GM21528 (cell line): ENCODE measurements around the gene NAV3.

Source experiments
- ATAC-seq: cut with Tn5 transposase; IDR thresholded peaks from one replicate; pipeline ENCODE4 v1.9.1; 2021; ENCODE audit warnings: mild to moderate bottlenecking, moderate library complexity; ENCODE audit not compliant: unreplicated experiment, low FRiP score

NAV3 gene

DNA sequence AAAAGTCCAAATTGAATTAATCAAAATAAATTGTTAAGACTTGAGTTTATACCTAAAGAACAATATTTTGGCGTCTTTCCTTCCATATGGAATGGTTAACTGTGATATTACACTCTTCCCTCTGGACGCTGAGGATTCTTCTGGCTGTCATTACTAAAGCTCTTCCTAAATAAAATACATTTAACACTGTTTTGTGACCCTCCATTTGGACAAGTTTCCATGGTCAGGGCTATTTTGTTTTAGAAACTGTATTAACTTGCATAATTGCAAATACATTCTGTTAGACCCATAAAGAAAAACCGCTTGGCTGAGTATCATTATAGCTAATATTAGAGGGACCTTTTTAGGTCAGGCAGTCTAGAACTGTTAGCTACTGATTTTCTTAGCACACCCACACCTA is 87.4 kb downstream of the NAV3 start:
- ATAC-seq, result no peak

DNA sequence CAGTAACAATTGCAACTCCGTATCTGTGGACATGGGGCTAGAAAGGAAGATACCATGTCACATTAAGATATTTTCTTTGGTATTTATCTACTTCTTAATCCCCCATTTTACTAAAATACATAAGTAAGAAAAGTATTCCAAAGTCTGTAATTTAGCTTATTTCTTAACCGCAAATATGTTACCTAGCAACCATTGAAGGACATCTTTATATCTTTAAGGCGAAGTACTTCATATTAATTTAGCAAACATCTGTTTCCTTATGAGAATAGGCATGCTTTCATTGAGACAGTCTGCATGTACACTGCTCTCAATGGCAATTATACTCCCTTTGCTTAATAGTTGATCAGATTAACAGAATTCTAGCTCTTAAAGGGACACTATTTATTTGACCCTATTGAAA is 88.8 kb downstream of the NAV3 start:
- ATAC-seq, result no peak

DNA sequence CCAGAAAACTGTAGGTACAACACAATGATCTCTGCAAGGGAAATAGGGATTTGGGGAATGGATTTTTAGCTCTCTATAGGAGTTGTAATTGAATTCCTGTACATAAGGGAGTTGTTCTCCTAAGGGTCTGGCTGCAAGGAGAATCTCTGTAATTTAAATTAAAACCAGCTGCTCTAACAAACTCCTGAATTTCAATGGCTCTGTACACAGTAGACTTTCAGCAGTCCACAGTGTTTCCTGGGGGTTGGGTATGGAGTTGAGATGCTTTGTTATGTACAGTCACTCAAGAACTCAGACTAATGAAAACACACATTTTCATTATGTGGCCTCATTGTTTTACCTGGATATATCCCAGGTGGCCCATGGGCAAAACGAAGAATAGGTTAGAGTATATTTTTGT is 93.2 kb downstream of the NAV3 start:
- no peak for ATAC-seq

DNA sequence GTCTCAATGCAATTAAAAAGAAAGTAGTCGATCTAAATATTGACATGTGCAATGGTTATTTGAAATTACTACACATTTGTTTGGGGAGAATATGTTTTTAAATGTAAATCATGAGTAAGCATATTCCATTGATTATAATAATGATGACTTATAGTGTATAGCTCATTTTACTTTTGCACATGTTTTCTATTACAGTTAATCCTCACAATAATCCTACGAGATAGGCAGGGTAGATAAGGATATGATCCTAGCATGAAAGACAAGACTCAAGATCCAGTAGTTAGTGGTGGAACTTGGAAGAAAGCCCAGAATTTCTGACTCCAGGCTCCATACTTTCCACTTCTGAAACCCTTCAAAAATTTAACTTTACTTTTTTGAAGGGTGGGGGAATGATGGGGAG is 94.0 kb downstream of the NAV3 start:
- ATAC-seq, result no peak

DNA sequence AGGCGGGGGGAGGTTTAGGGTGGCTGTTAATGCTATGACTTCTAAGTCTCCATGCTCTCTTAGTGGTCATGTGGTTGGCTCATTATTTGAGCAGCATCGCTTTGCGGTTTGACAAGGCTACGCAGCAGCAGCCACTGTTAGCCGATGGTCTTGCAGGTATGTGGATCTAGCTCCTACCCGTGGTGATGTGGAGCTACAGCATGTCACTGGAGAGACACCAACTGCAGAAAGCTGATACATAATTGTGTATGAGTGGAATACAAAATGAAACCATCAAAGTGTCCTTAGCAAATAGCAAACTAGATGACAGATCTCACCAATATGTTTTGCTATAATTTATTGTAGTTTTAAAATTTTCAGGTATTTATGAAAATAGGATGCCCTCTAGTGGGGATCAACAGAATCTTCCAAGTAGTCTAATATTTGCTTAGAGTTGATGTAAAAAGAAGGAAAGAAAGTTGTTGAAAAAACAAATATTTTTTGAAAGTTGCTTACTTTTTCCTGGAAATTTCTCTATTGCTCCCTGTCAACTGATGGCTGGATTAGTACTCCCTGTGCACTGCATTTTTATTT is 94.9 kb downstream of the NAV3 start:
- ATAC-seq, result peak; percentile 100

DNA sequence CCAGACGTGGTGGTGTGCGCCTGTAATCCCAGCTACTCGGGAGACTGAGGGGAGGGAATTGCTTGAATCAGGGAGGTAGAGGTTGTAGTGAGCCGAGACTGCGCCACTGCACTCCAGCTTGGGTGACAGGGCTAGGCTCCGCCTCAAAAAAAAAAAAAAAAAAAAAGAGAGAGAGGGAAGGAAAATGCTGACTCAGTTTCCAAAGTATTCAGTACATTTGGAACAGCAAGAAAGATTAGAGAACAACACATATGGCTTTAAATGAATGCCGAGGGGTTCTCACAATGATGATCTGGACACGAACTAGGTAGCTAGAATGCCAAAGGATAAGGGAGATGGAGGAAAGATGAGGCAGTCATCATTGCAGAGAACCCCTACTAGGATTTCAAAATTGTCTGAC is 97.4 kb downstream of the NAV3 start:
- ATAC-seq, result no peak

DNA sequence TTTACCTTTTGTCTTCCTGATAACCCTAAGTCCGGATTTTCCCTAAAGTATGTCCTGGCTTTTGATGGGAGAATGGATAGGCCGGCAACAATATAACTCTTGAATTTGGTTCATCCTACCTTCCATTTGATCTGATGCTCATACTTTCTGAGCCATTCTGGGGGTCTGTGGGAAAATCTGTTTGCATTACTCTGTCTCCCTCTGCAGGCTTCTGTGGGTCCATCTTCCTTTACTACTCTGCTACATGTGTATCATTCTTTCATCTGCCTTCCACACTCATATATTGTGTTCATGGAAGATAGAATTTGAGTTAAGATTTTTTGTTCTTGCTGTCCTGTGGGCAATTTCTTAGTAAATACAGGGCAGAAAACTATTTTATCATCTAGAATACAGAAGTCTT is 101.5 kb downstream of the NAV3 start:
- ATAC-seq, result no peak

DNA sequence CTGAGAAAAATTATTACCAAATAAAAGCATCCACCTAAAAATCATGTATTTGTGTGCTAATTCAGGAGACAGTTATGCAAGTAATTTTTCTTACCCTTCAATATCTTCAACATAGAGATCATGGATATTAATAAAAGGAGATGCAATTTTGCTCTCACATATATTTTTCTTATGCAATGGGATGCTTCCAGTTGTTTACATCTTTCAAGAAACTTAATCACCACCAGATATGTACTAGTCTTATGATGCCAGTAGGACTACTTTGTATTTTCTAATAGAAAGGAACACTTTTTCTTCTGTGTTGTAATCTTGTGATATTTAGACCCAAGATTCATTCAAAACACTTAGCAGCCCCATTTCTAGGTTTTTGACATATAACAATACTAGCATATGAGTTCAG is 107.6 kb downstream of the NAV3 start:
- ATAC-seq, result no peak

DNA sequence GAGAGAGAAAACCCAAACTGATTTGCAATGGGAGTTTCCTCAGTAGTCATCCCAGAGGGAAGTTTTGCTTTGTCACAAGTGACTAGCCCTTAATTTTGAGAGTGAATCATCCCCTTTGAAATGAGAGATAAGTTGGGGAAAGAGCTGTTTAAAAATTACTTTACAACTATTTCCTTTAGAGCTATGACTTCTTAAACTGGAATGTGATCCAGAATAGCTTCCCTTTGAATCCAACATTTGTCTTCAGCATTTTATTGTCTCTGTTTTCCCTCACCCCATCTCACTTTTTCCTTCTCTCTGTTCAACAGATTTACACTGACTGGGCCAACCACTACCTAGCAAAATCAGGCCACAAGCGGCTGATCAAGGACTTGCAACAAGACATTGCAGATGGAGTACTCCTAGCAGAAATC is 109.3 kb downstream of the NAV3 start:
- no peak for ATAC-seq

DNA sequence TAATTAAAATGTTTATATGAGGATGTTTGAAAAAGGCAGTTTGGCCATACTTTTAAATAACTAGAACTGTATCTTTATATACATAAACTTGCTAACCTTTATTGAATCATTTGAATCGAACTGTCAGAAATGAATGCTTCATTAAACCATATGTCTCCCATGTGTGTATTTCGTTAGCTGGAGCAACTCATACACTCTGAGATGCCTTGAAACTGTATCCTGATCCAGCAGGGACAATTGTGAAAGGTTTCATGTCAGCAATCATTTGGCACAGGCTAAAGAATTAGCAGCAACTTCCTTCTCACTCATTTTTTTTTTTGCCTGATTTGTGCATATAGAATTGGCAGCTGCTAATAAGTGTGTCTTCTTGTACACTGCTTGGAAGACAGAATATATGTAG is 109.9 kb downstream of the NAV3 start:
- ATAC-seq, result no peak

DNA sequence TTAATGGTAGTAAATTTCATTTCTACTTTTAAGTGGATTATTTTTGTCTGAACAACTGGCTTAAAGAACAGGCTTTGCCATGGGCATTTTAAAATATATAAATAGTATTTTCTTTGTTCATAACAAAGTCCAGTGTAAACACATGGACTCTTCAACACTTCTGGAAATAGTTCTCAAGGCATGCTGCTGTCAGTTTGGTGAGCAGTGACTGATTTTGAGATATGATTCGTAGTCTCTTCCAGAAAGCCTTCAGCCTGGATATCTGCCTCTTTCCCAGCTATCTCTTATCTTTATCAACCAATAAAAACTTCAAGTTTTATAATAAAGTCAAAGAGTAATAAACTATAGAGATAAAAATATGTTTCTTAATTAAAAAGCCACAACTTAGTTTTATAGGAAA is 110.7 kb downstream of the NAV3 start:
- ATAC-seq, result no peak

DNA sequence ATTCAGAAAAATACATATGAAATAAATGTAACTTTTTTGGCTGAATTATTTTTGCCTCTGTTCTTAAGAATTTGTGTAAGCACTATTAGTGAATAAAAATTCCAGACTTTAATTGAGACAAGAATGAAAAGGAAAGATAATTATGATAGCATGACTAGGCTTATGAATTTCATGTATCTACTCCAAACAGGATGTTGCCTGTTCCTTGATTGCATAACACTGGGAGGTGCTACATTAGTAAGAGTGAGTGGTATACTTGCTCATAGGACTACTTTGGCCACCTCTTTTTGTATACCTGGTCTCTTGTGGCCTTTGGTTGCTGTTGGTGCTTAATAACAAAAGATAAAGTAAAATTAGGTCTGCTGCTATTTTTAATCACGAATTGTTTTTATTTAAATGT is 112.8 kb downstream of the NAV3 start:
- no peak for ATAC-seq

DNA sequence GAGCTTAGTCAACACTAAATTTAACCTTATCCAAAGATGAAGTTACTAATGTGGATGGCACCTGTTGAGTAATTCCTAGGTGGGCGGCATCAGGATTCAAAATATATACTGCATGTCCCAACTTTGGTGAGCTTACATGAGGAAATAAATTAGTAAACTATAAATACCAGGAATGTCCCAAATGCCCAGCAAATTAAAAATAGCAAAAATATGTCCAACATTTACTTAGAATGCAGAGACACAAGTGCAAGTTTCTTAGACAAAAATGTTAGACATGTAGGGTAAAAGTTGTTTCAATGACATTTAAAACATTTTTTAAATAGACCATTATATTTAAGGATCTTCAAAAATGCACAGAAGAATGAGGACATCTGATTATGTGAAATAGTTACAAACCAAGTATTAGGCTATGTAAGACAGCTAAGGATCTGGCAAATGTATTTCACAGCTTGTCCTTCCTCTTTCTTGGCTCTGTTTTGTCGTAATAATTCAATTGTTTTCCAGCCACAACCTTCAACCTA is 115.9 kb downstream of the NAV3 start:
- no peak for ATAC-seq

DNA sequence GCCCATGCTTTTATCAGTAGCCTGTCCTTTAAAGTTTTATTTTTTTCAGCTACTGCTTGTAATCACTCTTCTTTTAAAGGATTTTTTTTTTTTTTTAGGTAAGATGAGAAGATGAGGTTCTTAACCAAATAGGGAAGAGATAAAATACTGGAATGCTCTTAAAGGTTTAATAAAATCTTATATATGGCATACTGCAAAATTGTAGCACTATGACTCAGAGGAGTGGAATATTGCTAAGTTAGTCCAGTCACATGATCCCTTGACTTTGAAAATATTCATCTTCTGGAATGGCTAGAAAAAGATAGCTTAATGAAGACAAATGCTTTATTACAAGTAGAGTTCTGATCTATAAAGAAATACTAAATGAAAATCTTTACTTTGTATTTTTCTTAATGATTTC is 116.6 kb downstream of the NAV3 start:
- ATAC-seq, result no peak

DNA sequence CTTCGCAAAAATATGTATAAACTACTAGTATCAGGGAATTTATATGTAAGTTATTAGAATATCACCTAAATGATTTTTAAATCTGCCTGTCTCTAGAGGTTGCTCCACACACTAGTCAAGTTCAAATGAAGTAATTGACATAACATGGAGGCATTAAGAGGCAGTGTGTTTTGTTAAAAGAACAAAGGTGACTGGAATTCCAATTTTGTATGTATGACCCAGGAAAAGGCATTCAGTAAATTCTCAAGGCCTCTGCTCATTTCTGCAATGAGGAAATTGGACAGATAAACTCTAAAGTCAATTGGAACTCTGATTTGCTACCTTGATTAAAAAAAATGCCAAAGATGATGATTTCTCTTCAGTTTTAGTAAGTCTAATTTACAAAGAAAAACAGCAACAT is 117.1 kb downstream of the NAV3 start:
- no peak for ATAC-seq

DNA sequence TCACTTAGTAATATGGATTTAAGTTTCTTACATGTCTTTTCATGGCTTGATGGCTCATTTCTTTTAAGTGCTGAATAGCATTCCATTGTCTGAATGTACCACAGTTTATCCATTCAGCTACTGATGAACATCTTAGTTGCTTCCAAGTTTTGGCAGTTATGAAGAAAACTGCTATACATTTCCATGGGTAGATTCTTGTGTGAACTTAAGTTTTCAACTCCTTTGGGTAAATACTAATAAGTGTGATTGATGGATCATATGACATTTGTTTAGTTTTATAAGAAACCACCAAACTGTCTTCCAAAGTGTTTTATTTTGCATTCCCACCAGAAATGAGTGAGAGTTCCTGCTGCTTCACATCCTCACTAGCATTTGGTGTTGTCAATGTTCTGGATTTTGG is 119.2 kb downstream of the NAV3 start:
- ATAC-seq, result no peak

DNA sequence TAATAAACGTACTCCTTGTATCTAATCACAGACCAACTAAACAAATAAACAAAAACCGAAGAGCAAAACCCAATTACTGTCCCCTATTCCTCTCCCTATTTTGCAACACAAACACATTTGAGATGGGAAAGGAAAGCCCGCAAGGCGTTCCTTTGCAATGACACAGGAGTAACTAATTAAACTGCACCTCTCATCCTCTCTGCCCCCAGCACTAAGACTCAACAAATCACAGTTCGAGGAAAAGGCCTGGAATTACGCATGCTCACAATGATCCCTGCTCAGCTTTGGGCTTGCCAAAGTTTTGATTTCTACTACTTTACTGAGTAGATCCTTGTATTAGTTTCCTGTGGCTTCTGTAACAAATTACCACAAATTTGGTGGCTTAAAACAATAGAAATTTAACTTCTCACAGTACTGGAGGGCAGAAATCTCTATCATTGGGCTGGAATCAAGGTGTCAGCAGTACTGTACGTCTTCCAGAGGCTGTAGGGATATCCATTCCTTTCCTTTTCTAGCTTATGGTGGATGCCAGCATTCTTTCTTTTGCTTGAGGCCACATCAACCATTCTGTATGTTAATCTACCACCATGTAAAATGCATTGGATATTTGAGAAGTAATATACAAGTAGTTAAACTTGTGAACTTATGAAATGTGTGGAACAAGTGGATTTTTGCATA is 123.0 kb downstream of the NAV3 start:
- no peak for ATAC-seq

DNA sequence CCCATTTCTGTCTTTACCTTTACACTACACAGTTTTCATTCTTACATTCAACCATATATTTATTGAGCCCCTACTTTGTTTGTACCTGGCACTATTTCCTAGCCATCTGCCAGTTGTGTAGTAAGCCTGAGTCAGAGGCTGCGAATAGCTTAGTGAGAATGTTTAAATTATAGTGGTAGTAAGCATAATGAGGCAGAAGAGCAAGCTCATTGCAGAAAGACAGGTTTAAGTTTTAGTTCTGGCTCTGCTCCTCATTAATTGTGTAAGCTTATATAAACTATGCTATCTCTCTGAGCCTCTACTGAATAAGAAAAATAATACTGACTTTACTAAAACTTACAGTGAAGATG is 123.5 kb downstream of the NAV3 start:
- no peak for ATAC-seq

DNA sequence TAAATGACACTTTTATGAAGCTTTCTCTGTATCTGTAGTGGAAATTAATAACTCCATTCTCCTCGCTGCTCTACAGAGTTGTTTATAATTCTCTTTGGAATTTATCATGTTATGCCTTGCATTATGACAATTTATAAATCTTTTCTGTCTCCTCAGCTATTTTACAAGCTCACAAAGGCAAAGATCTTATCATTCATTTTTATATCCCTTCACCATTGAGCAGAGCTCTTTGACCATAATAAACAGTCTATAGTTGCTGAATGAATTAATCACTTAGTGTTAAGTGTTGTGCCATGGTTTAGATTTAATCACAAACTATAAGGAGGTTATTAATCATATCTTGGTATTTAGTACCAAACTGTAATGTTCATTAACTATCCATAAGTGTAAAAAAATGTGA is 126.4 kb downstream of the NAV3 start:
- ATAC-seq, result no peak

DNA sequence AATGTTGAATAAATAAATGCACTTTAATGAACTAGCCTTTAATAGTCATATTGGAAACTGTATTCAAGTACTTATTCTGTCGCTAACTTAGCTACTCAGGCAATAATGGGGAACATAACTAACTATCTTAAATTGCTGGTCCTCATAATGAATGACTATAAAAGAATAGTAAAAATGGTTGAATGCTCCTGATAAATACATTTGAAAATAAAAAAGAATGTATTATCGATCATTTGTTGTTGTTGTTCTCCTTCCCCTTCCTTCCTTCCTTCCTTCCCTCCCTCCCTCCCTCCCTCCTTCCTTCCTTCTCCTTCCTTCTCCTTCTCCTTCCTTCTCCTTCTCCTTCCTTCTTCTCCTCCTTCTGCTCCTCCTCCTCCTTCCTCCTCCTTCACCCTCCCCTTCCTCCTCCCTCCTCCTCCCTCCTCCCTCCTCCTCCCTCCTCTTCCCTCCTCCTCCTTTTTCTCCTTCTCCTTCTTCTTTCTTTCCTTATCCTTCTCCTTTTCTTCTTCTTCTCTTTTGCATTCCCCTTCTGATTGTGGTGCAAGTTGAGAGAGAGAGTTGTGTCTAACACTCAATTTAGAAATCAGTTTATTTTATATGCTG is 133.0 kb downstream of the NAV3 start:
- no peak for ATAC-seq

DNA sequence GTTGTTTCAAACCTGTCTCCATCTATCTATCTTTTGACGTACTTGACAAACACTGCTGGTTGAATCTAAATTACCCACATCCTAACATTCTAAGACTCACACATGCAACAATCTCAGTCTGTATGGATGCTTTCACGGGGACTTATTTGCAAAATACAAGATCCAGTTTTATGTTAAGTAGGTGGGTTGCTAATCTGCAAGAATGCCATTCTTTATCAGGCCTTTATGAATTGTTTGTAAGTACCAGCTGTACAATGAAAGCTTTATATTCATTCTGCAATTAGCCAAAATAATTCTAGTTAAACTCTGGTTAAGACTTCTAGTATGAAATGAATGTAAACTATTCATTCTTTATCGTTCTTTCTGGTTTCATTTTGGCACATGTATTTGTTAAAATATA is 135.1 kb downstream of the NAV3 start:
- ATAC-seq, result no peak

DNA sequence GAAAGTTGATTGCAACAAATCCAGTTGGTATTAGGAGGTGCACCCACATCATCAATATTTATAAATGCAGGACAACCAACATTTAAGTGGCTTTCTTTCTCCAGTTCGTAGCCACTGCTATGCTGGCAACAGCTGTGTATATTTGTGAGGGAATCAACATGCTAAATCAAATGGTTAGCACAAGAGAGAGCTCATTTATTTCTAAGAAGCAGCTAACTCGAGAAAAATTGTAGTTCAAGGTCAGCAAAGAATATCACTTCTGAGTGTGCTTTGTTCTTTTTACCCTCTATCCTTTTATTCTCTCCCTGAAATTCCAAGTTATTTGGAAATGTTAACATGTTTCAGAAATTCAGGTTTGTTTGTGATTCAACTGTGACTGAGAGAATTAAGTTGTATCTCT is 137.3 kb downstream of the NAV3 start:
- ATAC-seq, result no peak
